Measurements from ENCODE around the gene DUSP2.

- TF ChIP-seq CTCF (IDR thresholded peaks at IDR 0.05) (no peak), EP300 (IDR thresholded peaks at IDR 0.05) (no peak)
Observed at GRCh38 chr2:96137321-96138178, 7.7 kb downstream of the DUSP2 start.
